SH-SY5Y (cell line): ENCODE measurements around the gene KNL1.

Experiments used
- GATA2 ChIP-seq: IDR thresholded peaks from 2 replicates; pipeline ENCODE4 v1.6.1; 2011; ENCODE audit warnings: mild to moderate bottlenecking, low read depth, low read length
- GATA3 ChIP-seq: IDR thresholded peaks from 2 replicates; pipeline ENCODE4 v1.6.1; 2011; ENCODE audit warnings: low read depth, mild to moderate bottlenecking, low read length, moderate library complexity

DNA sequence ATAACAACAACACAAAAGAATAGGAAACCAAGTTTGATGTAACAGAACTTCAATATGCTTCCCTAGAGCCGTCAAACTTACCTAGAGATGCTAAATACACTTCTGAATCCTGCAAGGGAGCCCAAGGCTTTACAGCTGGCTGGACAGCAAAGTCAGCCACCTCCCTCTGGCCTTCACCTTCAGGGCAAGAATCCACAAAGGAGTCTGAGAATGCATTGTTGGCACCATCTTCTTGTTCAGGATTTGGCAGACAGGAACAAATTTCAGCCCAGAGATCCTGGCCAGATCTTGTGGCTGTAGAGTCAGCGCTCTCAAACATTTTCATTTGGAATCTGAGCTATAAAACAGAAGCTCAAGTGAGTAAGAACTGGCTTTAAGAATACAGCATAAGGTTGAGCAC, 31.4 kb upstream of the KNL1 start:
- TF ChIP-seq GATA2 (no peak), GATA3 (no peak)
